GM18505 (cell line): ENCODE results near the gene PDXK.
"Not testable (repeated sequence)": the region's sequence is repeated elsewhere in the genome, so short reads cannot be mapped to it uniquely, and the experiment has no call there.

Experiments
- ATAC-seq: cut with Tn5 transposase; IDR thresholded peaks from one replicate; pipeline ENCODE4 v1.9.1; 2021; ENCODE audit not compliant: unreplicated experiment
- POLR2A ChIP-seq: IDR thresholded peaks from 4 replicates; pipeline ENCODE4 v1.6.1; 2011; ENCODE audit warnings: borderline replicate concordance; ENCODE audit not compliant: insufficient read depth, insufficient read length; ENCODE audit errors: extremely low read depth

The PDXK gene

DNA sequence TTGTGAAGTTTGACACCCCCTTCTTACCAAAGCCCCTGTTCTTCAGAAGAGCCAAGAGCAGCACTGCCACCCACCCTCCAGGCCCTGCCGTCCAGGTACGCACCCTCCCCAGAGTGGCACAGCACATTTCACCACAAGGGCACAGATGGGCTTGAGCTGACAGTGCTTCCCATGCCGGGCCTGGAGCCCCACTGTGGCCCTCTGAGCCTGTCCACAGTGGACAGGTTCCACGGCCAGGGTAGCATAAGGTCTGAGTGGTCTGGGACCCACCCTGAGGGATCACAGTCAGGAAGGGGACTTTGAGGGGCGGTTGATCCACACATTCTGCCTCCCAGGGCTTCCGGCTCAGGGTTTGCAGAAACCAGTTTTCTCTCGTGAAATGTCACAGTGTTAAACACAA is 28.6 kb upstream of the PDXK start:
- no peak for ATAC-seq
- TF ChIP-seq POLR2A: no peak

DNA sequence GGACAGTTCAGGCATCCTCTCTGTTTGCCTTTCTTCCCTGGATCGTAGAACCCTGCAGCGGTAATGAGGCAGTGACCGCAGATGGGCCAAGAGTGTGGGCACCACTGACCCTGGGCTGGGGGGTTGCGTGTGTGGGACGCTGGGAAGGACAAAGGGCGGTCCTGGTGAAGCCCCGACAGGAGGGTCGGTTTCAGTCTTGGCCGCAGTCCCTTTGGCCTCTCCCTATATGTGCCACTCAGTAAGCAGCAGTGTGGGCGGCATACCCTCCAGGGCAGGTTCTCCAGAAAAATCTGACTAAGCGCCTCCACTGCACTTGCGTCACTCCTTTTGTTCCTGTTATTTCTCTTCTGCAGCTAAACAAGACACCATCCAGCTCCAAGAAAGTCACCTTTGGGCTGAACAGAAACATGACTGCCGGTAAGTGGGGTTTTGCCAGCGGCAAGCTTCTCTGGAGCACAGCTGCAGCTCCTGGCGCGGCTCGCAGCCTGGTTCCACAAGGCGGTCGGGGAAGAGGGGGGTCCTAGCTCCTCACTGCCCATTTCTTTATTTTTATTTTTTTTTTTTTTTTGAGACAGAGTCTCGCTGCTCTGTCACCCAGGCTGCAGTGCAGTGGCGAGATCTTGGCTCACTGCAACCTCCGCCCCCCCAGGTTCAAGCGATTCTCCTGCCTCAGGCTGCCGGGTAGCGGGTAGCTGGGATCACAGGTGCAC is 27.7 kb upstream of the PDXK start:
- TF ChIP-seq POLR2A: no peak
- ATAC-seq: no peak

DNA sequence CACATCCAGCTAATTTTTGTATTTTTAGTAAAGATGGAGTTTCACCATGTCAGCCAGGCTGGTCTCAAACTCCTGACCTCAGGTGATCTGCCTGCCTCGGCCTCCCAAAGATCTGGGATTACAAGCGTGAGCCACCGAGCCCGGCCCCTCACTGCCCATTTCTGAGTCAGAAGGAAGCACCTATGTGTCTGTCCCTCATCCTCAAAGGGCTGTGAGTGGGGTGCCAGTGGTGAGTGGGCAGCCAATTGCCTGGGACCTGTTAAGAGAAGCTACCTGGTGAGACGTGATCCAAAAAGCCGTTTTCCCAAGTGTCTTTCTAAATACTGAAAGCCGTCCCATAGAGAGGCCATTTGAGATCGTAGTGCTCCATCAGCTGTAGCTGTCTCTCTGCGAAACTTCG is 27.1 kb upstream of the PDXK start:
- no peak for TF ChIP-seq POLR2A
- no peak for ATAC-seq

DNA sequence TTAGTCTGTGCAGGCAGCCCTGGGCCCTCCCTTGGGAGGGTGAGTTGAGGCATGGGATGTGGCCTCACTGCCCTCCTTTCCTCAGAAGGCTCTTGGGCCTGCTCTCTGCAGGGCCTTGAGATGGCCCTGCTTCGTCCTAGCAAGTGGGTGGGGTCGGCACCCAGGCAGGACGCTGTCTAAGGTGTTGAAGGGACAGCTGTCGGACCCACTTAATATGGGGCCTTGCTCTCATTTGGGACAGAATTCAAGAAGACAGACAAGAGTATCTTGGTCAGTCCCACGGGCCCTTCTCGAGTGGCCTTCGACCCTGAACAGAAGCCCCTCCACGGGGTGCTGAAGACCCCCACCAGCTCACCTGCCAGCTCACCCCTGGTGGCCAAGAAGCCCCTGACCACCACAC is 26.0 kb upstream of the PDXK start:
- no peak for TF ChIP-seq POLR2A
- ATAC-seq: no peak

DNA sequence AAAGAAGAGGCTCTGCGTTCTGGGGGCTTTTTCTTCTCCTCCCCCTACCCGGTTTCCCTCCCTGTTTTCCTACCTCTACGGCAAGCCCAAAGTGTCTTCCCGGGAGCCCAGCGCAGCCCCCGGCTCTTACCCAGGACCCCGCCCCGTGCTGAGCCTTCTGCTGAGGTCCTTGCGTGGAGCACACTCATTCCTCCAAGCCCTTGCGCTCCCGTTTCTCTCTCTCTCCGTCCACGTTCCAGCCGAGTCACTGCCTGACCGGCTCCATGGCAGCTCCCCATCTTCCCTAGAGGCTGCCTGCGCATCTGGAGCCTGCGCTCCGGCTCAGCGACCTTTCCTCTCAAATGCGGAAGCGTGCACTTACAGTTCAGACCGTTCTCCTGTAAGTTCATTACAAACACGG is 24.9 kb upstream of the PDXK start:
- no peak for ATAC-seq
- TF ChIP-seq POLR2A: no peak

DNA sequence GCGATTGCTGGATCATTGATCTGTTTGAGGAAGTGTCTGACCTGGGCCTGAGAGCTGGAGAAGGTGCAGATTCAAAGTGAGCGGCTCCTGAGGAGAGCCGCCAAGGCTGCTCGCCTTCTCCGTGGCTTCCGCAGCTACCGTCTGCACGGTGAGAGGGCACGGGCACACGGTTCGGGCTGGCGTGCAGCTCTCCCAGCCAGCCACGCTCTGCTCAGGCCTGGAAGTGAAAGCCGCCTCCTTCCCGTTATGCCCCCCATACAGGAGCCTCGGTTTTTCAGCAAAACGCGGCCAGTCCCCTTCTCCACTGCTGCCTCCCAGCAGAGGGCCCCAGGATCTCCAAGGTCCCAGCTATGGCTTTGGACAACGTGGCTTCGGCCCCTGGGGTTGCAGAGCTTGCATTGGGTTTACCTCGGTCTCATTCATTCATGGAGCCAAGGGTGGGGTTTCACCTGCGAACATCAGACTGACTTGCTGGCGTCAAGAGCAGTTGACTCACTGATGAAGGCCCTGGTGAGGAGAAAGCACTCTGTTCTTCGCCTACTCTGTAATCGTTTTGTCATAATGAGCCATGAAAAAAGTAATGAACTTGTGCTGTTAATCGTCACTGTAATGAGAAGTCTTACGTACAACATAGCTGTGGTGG is 24.4 kb upstream of the PDXK start:
- ATAC-seq: no peak
- no peak for TF ChIP-seq POLR2A

DNA sequence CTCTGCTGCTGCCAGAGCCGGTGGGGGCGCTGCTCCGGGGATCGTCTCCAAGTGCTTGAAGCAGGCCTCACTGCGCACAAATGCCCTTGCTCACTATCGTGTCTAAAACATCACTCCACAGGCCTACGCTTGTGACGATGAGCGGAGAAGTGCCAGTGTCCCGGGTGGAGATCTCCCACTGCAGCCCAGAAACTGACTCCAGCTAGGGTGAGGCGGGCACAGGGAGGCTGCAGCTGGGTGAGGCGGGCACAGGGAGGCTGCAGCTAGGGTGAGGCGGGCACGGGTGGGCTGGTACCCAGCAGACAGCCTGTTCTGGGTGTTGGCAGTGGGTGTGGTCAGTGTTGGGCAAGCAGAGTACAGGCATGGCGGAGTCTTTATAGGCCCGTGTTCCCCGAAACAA is 22.7 kb upstream of the PDXK start:
- no peak for ATAC-seq
- TF ChIP-seq POLR2A: no peak

DNA sequence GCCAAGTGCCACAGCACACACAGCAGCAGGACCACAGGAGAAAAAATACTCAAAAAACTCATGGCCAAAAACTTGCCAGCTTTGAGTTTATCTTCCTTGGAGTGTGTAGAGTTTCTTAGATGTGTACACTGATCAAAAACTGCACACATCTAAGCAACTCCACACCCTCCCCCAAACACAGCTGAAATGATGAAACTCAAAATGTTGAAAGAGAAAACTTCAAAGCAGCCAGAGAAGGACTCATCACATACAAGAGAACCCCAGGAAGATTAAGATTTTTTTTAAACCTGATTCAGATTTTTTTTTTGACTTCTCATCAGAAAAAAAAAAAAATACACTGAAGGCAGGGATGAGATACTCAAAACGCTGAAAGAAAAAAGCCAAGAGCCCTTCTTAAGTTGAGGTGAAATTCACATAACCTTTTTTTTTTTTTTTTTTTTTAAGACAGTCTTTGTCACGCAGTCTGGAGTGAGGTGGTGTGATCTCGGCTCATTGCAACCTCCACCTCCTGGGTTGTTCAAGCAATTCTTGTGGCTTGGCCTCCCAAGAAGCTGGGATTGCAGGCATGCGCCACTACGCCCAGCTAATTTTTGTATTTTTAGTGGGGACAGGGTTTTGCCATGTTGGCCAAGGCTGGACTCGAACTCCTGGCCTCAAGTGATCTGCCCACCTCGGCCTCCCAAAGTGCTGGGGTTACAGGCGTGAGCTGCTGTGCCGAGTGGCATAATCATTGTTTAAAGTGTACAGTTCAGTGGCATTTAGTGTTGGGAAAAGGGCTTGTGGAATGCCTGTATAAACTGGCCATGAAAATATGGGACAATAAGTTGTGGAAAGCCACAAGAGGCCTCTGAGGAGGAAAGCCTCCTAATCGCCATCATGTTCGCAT is 20.9 kb upstream of the PDXK start:
- ATAC-seq: no peak

DNA sequence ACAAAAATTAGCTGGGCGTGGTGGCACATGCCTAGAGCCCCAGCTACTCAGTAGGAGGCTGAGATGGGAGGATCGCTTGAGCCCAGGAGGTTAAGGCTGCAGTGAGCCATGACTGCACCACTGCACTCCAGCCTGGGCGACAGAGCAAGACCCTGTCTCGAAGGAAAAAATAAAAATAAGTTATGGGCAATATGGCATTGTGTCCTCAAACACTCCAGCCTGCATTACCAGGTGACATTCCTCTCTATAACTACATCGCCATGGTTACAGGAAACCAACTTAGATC is 19.5 kb upstream of the PDXK start:
- not testable (repeated sequence) for ATAC-seq

More for the DNA sequence above, 20.9 kb upstream of the PDXK start:
- no peak for TF ChIP-seq POLR2A

DNA sequence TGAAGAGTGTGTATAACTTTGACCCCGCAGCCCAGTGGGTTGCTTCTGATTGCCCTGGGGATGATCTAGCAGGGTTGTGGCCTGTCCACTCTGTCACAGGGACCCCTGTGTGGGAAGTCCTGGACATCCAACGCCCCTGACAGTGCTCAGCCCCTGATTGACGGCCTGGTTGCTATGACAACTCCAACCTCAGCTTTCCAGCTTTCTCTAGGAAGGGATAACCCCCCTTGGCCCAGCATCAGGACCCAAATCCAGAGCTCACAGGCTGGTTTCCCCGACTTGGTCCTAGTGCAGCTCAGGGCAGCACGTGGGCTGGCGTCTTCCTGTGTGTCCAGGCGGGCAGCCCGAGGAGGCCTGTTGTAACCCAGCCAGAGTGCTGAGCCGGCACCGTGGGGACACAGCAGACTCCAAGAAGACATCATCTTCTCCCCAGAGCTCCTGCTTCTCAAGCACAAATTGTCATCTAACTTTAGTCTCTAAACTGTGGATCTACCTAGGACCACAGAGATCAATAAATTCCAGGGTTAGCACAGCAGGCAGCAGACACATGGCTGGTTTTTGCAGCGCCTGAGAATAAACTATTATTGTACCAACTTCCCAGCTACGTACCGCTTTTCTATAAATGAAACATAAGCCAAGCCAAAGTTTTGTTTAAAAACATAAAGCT is 18.9 kb upstream of the PDXK start:
- no peak for ATAC-seq
- TF ChIP-seq POLR2A: no peak

DNA sequence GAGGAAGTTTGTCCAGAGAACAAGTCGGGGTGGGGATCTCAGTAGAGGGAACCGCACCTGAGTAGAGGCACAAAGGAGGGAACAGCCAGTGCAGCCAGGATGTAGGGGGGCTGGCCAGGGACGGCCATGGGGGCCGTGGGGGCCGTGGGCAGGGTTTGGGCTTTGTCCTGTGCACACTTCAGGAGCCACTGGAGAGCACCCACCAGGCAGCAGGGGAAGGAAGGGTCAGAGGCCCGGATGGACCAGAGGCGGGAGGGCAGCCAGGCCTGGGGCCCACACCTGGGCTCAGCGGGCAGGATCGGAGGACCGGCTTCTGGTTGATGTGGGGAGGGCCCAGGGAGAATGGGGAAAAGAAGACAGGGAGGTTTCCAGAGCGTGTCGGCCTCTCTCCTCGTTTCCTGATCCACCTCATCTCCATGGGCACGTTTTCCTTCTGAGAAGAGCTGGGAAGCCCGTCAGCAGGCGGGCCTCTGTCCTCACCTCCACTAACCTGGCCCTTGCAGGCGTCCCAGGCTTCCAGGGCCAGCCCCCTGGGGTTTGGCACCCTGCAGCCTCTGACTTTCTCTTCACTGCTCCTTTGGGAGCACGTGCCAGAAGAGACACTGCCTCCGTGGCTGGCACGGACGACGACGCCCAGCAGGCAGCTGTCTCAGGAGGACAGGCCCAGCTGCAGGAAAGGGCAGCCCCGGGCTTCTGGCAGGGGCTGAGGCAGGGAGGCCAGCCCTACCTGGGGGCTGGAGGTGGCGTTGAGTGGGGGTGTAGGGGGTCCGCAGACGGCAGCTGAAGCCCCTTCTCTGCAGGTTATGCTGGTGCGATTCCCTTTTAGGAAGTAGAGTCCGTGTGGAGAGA is 16.8 kb upstream of the PDXK start:
- TF ChIP-seq POLR2A: no peak
- no peak for ATAC-seq

DNA sequence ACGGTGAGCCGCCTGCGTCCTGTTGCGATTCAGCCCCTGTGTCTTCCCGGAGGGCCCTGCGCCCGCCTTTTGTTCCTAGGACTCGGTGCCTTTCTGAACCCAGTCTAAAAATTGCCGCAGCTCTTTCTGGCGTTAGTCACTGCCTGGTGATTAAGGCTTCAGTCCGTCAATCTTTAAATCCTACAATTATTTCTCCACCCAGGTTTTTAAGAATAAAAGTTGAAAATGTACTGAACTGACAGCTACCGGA is 16.2 kb upstream of the PDXK start:
- TF ChIP-seq POLR2A: no peak
- ATAC-seq: no peak
